ENCODE results near the gene MARCO.
"Not testable (repeated sequence)": the region's sequence is repeated elsewhere in the genome, so short reads cannot be mapped to it uniquely, and the experiment has no call there.

MARCO gene

DNA sequence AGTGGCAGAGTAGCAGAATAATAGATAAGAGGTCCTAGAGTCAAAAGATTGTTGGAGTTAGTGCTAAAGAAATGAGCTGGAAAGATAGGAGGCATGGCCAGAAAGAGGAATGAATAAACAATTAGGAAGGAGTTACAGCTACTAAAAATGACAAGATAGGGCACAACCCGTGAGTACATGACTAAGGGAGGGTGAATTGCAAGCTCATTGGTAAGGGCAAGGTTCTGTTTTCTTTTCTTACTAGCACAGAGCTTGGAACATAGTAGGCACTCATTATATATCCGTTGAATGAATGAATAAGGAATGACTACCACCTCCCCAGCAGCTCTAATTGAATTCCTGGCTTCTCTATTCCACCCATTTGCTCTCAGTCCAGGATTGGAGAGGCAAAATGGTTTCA lies 5.7 kb upstream of the MARCO start:
- DNase-seq: no peak

DNA sequence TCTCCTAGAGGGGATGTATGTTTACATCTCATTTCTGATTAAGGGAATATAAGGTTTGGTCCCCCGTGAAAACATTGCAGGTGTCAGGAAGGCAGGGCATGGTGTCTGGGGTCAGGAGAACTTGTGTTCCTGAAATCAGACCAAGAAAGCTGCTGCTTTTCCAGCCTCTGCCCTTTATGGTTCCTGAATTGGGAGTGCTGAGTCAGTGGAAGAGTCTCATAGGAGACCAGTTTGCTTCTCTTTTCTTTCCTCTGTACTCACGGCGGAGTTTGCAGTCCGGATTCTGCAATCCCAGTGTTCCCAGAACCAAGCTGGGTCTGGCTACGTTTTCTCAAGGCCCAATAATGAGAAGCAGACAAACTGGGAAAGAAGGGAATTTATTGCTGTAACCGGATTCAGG lies 5.1 kb upstream of the MARCO start:
- DNase-seq: no peak

DNA sequence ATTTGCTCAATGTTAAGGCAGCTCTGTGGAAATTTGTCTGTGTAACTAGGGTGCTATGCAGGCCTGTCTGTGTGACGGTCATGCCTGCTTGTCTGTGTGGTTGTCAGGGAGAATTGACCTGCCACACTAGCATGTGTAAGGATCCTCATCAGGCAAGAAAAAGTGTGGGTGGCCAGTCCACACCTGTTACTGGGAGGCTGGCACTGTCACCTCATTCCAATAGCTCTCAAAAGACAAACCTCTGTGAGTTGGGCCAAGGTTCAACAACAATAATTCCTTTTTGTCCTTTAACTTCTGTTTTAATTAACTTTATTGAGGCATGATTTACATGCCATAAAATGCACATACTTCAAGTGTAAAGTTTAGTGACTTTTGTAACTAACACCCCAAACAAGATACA lies 4.2 kb upstream of the MARCO start:
- no peak for DNase-seq

DNA sequence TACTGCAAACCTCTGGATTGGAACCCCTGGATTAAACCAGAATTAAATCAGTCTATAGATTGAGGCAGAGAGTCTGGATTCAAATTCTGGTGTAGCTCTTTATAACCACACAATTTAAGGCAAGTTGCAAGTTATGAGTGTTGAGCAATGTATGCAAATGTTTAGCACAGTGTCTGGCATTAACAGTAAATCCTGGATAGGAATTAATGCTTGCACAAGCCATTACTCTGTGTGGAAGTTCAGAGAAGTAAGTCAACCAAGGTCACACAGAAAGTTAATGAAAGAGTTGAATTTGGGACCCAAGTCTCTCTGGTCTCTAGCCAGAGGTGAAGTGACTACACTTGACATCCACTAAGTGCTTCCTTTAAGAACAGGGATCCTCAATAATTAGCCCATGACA lies 2.0 kb upstream of the MARCO start:
- DNase-seq: no peak

DNA sequence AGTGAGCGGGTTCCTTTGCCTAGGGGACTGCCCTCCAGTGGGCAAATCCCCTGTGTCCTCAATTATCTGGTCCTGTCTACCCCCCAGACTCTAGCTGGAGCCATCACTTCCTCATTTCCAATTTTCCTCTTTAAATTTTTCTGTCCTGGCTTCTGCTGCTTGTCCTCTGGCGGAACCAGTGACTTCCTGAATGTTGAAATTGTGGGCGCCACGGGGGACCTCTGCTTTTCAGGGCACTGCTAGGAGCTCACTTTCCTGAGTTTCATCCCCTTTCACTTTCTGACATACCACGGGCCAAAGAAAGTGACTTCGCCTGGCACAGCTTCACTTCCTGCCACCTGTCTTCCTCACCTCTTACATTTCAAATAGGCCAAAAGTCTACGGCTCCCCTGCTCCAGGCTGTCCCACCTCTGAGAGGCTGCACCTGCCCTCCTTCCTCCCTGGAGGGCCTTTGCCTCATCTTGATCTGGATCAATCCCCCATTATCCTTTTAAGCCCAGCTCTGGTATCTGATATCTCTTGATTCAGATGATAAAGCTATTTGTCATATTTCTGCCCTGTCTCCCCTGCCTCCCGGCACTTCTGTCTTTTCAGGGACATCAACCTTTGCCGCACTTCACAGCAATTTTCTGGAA lies 1.4 kb upstream of the MARCO start:
- DNase-seq: no peak

DNA sequence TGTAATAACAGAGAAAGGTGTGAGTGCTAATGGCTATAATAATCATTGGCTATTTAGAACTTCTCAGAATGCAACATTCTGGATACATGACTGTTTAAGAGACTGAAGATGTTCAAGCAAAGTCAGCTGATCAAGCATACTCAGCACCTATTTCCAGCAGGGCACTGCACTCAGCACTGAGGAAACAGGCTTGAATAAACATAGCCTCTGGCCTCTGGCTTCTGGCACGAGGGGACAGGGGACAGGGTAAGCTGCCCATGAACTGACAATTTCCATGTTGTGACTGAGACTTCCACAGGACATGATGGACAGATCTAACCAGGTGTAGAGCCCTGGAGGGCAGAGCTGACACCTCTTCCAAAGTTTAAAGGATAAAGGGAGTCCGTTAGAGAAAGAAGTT lies 1.3 kb downstream of the MARCO start:
- no peak for DNase-seq

DNA sequence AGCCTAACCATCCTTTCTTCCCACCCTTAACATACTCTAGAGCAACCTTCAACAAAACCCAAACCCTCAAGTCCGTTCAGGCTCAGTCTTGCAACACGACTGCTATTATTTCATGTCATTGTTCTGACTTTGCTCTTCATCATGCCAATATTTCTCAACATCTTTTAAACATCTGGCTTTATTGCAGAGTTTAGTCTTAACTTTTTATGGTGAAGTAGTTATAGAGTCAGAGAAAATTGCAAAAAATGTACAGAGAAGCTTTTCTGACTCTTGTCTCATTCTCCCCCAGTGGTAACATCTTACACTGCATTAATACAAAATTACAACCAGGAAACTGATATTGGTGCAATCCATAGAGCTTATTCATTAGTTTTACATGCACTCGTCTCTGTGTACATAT lies 3.9 kb downstream of the MARCO start:
- DNase-seq: no peak

DNA sequence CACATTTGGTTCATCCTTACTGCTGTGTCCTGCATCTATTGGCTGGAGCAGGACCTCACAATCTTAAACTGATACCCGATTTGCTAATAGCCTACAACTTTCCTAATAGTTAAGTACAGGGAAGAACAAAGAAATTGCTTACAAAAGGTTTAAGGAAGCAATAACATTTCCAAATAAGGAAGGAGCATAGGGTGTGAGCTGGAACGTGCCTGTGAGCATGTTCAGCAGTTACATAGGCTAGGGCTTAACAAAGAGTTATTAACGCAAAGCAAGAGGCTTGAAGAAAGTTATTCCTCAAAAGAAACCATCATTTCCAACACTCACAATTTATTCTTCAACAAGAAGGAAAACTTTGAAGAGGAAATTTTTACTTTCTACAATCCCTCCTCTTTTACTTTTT lies 6.3 kb downstream of the MARCO start:
- DNase-seq: not testable (repeated sequence)

DNA sequence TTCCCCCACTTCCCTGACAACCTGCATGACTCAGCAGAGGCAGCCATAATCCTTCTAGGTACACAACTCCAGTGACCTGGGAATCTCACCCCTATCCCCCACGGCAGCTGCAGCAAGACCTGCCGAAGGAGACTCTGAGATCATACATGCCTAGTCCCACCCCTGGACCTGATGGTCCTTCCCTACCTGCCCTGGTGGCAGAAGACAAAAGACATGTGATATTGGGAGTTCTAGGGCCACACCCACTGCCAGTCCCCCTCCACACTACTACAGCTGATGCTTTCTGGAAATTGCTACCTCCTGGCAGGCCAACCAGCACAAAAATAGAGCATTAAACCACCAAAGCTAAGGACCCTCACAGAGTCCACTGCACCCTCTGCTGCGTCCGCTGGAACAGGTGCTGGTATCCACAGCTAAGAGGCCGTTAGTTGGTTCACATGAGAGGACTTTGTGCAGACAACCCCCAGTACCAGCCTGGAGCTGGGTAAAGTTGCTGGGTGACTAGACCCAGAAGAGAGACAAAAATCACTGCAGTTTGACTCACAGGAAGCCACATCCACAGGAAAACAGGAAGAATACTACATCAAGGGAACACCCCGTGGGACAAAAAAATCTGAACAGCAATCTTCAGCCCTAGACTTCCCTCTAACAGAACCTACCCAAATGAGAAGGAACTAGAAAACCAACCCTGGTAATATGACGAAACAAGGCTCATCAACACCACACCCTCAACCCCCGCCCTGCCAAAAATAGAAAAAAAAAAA lies 12.5 kb downstream of the MARCO start:
- no peak for DNase-seq

DNA sequence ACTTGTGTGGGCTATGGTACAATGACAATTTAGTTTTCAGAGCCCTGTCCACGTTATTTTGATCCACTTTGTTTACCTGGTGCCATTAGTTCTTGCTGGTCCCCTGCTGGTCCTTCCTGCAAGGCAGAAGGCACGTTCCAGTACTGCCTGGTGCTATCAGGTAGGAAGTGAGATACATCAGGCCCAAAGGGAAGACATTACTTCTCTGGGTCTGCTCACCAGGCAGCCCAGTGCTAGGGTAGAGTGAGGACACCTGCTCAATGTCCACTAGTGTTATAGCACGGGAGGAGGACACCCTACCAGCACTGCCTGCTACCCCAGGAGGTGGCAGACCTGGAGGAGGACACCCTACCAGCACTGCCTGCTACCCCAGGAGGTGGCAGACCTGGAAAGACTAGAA lies 23.7 kb downstream of the MARCO start:
- DNase-seq: no peak

DNA sequence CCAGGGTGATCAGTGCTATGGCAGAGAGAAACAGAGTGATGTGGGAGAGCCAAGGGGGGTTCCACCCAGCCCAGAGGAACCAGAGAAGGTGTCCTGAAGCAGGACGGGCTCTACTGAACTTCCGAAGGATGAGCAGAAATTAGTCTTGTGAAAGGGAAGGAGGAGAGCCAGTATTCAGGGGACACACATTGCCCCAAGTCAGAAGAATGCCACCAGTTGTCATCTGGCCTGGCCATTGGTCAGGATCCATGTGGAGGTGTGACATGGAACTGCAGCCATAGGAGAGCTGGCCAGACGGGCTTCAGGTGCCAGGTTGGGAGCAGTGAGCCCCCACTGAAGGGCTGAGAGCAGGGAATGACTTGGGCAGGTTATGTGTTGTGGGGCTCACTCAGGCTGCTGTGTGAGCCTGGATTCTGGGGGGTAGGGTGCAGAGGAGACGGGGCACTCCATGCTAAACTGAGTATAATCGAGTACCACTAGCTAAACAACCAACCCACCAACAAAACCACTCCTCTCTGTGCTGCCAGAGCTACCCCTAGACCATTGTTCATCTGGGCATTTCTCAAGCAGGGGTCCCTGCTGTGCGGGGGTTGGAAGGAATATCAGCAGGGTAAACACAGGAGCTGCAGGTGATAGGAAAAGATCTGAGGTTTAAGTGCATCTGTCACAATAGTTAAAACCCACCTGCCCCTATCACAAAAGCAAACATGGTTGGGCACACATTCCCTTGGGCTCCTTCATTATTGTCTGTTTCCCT lies 25.3 kb downstream of the MARCO start:
- no peak for DNase-seq

DNA sequence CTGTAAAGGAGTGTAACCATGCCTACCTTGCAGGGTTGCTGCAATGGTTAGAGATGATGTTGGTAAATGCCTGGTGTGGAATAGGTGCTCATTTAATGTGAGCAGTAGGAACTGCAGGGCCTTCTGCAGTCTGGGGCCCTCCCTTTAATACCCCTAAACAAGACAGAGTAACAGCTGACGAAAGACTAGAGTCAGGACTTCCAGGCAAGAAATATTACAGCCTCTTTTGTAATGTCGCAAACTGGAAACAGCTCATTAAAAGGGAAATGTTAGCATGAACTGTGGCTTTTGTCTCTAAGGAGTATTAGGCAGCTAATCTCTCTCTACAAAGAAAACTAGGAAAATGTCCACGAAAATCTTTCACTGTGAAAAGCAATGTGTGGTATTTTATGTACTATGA lies 26.0 kb downstream of the MARCO start:
- DNase-seq: no peak

DNA sequence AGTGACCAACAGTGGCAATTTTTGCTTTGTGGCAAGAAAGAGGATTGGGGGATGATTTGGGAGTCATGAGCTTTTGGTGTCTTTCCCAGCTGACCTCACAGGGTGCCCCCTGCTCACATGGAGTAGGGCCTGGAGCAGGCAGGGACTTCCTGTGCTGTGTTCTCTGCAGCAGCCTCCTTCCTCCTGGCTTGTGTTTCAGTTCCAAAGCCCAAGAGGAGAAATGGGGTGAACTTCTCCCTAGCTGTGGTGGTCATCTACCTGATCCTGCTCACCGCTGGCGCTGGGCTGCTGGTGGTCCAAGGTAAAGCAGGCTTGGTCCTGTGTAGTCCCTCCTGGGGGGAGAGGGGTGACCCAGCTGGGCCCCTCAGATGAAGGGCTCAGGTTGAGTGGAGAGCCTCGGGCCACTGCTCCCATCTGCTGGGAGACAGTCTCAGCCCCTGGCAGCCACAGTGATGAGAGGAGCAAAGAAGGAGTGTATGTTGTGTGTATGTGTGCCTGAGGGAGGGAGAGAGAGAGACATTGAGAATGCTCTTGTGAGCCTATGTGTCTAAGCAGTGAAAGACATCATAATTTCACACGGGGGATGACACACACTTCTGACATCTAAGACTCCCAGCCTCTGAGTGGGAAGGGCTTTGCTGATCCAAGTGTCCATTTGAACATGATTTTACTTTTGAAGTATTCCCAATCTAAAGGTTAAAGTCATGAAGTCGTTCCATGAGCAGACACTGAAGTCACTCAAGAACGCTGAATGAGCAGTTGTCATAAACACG lies 27.2 kb downstream of the MARCO start:
- DNase-seq: no peak

DNA sequence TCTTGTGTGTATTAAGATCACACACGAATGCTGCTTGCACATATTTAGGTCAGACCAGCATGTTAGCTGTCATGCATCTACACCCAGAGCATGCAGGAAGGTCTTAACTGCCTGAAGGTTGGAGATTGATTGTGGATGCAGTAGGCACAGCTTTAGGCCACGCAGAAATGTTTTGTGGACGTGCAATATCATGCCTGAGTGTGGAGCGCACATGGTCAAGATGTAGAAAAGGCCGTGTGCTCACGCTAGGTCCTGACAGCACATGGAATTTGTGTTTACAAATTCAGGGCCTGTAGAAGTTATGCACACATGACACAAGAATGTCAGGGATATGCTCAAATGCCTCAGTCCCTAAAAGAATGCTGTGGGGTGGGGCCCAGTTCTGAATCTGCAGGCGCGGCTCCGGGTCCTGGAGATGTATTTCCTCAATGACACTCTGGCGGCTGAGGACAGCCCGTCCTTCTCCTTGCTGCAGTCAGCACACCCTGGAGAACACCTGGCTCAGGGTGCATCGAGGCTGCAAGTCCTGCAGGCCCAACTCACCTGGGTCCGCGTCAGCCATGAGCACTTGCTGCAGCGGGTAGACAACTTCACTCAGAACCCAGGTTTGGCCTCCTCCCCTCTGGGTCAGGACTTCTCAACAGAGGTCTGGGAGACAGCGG lies 27.9 kb downstream of the MARCO start:
- DNase-seq: no peak

DNA sequence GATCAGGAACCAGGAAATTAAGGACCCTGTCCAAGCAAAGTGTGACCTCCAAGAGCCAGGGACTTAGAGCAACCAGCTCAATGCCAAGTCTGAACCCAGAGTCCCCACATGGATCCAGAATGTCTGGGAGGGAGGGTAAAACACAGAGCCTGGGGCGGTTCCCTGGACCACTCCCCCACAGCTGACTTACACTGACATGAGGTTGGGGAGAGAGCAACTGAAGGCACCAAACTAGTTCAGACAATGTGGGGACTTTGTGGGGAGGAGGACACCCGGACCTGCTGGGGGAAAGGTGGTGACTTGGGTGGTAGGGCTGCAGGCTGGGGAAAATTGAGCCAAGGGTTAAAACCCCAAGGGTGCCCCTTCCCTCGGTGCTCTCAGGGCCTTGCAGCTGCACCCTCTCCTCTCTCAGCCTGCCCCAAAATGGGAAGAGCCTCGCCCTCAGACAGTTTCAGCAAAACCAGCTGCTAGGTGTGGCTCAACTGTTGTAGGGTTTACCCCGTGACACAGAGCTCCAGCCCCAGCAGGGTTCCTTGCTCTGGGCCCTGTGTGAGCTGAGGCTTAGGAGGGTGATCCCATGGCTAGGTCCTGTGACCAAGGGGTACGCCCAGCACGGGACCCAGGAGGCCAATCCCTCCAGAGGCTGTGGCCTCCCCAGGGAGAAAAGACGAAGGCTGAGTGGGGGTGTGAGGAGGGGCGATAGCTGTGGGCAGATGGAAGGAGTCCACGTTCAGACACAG lies 28.6 kb downstream of the MARCO start:
- no peak for DNase-seq

DNA sequence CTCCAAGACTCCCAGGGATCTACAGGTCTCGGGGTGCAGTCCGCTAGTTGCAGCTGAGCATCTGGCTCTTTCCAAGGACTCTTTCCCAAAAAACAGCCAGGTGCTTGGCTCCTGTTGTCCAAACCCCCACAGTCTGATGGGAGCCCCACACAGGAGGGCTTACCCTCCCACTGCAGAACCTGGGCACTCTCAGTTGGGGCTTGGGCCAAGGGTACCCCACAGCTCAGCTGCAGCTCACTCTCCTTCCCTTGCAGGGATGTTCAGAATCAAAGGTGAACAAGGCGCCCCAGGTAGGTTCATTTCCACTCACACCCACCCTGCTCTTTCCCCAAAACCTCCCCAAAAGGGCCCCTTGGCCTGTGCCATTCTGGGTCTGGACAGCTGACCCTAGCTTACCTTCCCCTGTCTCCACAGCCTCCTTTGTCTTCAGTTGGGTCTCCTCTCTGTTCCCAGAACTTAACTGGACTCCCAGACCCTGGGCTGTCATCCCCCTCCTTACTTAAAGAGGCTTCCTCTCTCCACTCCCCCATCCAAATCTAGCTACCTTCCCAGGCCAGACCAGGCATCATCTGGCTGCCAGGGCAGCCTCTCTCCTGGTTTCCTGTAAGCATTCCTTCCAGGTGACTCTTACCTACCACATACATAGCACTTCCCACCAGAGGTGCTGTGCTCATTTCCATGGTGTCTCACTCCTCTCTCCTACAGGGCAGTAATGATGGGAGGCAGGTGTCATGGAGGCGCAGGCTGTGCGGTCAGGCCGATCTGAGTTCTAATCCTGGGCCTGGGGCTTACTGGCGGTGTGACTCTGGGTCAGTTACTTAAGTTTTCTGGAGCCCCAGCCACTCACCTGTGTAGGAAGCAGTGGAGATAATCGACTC lies 29.5 kb downstream of the MARCO start:
- DNase-seq: no peak

DNA sequence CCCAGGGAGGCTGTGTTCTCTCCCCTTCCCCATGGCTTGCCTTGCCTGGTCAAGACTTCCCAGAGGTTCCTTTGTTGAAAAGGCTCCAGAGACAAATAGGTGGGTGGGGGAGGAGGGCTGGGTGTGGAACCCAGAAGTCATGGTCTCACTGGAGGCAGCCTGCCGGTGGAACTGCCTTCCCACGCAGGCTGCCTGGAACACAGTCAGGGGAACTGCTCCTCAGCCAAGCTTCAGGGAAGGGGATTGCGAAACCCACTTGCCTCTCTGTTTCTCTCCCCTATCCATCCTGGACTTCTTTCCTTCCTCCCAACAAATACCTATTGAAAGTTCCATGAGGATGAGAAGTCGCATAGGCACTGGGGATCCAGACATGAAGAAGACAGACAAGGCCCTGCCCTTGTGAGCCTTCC lies 31.6 kb downstream of the MARCO start:
- DNase-seq: no peak

DNA sequence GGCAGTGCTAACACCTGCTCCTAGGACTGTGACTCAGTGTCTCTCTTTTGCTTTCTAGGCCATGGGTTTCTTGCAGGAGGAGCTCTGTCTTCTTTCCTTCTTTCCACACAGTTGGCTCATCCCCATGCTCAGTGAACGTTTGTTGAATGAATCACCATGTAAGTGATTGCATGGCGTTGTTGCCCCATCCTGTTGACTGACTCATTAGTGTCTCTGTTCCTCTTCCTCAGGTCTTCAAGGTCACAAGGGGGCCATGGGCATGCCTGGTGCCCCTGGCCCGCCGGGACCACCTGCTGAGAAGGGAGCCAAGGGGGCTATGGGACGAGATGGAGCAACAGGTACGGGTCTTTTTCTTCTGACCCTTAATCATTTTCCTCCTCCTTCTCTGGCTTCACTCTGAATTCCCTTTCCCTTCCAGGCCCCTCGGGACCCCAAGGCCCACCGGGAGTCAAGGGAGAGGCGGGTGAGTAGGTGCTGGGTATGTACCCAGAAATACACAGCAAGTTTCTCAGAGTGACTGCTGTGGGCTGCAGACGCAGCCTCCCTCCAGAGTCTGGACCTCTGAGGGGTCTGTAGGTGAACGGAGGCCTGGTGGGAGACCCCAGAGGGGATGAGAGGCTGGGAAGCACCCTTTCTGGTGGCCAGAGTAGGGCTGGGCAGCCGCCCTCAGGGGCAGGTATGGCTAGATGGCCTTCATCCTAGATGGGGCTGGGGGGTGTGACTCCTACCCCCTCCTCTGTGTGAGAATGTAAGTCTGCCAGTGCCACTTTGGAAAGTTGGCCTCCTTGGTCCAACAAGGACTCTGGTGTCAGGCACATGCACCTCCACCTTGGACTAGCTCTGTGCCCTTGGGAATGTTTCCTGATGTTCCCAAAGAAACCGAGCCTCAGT lies 32.4 kb downstream of the MARCO start:
- DNase-seq: no peak

DNA sequence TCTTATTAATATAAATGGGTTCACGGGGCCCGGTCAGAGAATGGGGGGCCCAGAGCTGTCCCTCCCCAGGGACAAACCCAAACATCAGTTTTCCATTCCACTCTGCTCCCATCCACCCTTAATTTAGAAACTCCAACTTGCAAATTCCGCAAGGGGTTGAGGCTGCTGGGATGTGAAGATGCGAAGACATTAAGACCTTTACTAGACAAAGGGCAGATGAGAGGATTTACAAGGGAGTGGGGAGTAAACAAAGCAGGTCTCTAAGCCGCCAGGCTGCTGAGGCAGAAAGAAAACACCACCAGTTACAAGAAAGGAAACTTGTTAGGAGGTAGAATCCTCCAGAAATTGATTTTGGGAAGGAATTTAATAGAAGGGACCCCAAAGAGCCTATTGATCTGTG lies 33.1 kb downstream of the MARCO start:
- no peak for DNase-seq

DNA sequence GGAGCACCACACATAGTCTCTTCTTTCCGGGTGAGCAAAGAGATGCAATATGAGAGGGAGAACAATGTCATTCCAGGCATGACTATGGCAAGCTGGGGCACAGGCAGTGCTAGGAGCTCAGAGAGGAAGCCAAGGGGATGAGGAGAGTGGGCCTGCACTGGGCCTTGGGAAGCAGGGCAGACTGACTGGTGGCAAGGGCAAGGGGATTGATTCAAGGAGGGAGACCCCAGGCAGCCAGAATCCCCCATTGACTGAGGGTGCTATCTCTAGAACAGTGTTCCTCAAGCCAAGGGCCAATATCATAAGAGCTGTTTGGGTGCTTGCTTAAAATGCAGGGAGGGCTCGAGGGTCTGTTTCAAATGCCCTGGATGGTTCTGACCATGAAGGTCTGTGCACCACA lies 36.1 kb downstream of the MARCO start:
- no peak for DNase-seq

Measured in amniotic stem cell (primary cell).